A673 (cell line): Measurements from ENCODE around the gene EXOC6B. TPM values are rescaled to one million over a fixed set of nuclear protein-coding genes. Genes with fewer than 3 reads are reported as not detected.
A peak's percentile ranks its signal among the peaks of the same experiment; 100 is the strongest.

Experiments used
- BruUV-seq: library from RNA; stranded (reverse); fragments of 400-500 nt; replicated peaks from 2 replicates; lab custom pipeline; 2021; lab: Mats Ljungman, UMichigan
- CTCF ChIA-PET: fragments of 300-600 bp; sonication (Branson Sonifier 250); formaldehyde crosslinking; loops from one replicate; lab custom pipeline; 2022; ENCODE audit warnings: antibody characterized with exemption; lab: Charles Lee
- POLR2A ChIA-PET: fragments of 300-600 bp; sonication (Branson Sonifier 250); formaldehyde crosslinking; loops from one replicate; lab custom pipeline; 2022; ENCODE audit warnings: antibody characterized with exemption; ENCODE audit not compliant: low non-redundant PET; lab: Charles Lee
- DNase-seq: peaks from one replicate; pipeline ENCODE4 v3.0.0-alpha.2; 2015; ENCODE audit warnings: low spot score
- H3K27ac ChIP-seq: fragments of 200-600 bp; sonication (generic); 2 replicates; pipeline ENCODE4 v1.5.1; 2016; ENCODE audit warnings: mixed run types, low read depth, mild to moderate bottlenecking, mixed read lengths, antibody characterized with exemption, low read length; ENCODE audit not compliant: poor library complexity, severe bottlenecking
- H3K27me3 ChIP-seq: fragments of 200-600 bp; sonication (generic); replicated peaks from 2 replicates; pipeline ENCODE4 v1.6.1; 2017; ENCODE audit warnings: mixed run types, low read depth, mild to moderate bottlenecking, mixed read lengths, antibody characterized with exemption, low read length; ENCODE audit not compliant: insufficient read depth, poor library complexity
- H3K36me3 ChIP-seq: fragments of 200-600 bp; sonication (generic); 2 replicates; pipeline ENCODE4 v1.6.1; 2016; ENCODE audit warnings: mixed run types, mild to moderate bottlenecking, mixed read lengths, antibody characterized with exemption, low read length; ENCODE audit not compliant: insufficient read depth, poor library complexity, severe bottlenecking
- H3K4me1 ChIP-seq: fragments of 200-600 bp; sonication (generic); 2 replicates; pipeline ENCODE4 v1.6.1; 2017; ENCODE audit warnings: mixed run types, mild to moderate bottlenecking, mixed read lengths, antibody characterized with exemption, low read length; ENCODE audit not compliant: insufficient read depth, poor library complexity, severe bottlenecking
- H3K4me3 ChIP-seq: fragments of 200-600 bp; sonication (generic); 2 replicates; pipeline ENCODE4 v1.5.1; 2016; ENCODE audit warnings: low read depth, mixed run types, mild to moderate bottlenecking, mixed read lengths, low read length; ENCODE audit not compliant: poor library complexity, severe bottlenecking
- H3K9me3 ChIP-seq: fragments of 200-600 bp; sonication (generic); 2 replicates; pipeline ENCODE4 v1.6.1; 2016; ENCODE audit warnings: mixed run types, low read depth, mild to moderate bottlenecking, mixed read lengths, antibody characterized with exemption, low read length; ENCODE audit not compliant: poor library complexity, severe bottlenecking
- CTCF ChIP-seq: fragments of 300-800, 200-600 bp; sonication (generic); conservative IDR thresholded peaks from 2 replicates; pipeline ENCODE4 v1.5.1; 2017; ENCODE audit warnings: low read depth, mild to moderate bottlenecking, antibody characterized with exemption, low read length, moderate library complexity, mixed read lengths
- EZH2 ChIP-seq: fragments of 200-600 bp; sonication (generic); IDR thresholded peaks from 2 replicates; pipeline ENCODE4 v1.6.1; 2017; ENCODE audit warnings: borderline replicate concordance, low read depth, mild to moderate bottlenecking, mixed read lengths, antibody characterized with exemption, low read length; ENCODE audit not compliant: poor library complexity, severe bottlenecking
- intact Hi-C: fragments of 100-400 bp; cut with micrococcal nuclease; formaldehyde crosslinking; loops from one replicate; pipeline ENCODE4 v1.10.0; 2022; ENCODE audit not compliant: unreplicated experiment
- total RNA-seq: library from RNA; stranded (reverse); gene quantifications from 2 replicates; pipeline ENCODE4 v1.2.3, GENCODE V29; 2021

The EXOC6B gene
- total RNA-seq, 1 experiment from 2014 or later, result 138 TPM

GRCh38 chr2:72150861-72151356 is 674.9 kb downstream of the EXOC6B start:
- BruUV-seq, result no TSS peak
- Histone ChIP-seq H3K36me3 (no peaks in the 10 kb centered on the region), H3K9me3 (no peaks in the 10 kb centered on the region), H3K4me3 (no peak overlapping the region), H3K4me1 (peaks cover 17% of the 10 kb centered on the region), H3K27me3 (peaks cover 31% of the 10 kb centered on the region), H3K27ac (no peak overlapping the region)
- no peak for DNase-seq
- POLR2A ChIA-PET, result no interaction called here
- CTCF ChIA-PET, result interaction anchor here (0.6 to 1.5 kb wide), 8 partner anchors 11 to 605 kb away, joined by 3 to 23 read pairs (median 4); no protein-coding TSS in a partner anchor
- intact Hi-C loops, result loop anchor here (1.0 to 10.0 kb wide), 4 partner anchors 227 to 606 kb away; no protein-coding TSS in a partner anchor
- TF ChIP-seq CTCF, result no peak
- no peak for TF ChIP-seq EZH2

- peak; percentile 86 for DNase-seq
- peaks cover 23% of the 10 kb centered on the region for H3K4me1 ChIP-seq
- BruUV-seq, result no TSS peak
- no peak overlapping the region for H3K27ac ChIP-seq
- CTCF ChIA-PET, result interaction anchor here (0.6 to 1.5 kb wide), 10 partner anchors 11 to 1032 kb away, joined by 3 to 23 read pairs (median 3); no protein-coding TSS in a partner anchor
- POLR2A ChIA-PET, result no interaction called here
- H3K4me3 ChIP-seq, result peak overlapping the region; percentile 60
- H3K9me3 ChIP-seq, result no peaks in the 10 kb centered on the region
- TF ChIP-seq CTCF (peak; percentile 78), EZH2 (no peak)
- H3K27me3 ChIP-seq, result peaks cover 35% of the 10 kb centered on the region
- H3K36me3 ChIP-seq, result no peaks in the 10 kb centered on the region
- intact Hi-C loops, result loop anchor here (1.0 to 10.0 kb wide), 4 partner anchors 226 to 606 kb away; no protein-coding TSS in a partner anchor
These were observed 675.5 kb downstream of the EXOC6B start for GRCh38 chr2:72150157-72150860.

DNA sequence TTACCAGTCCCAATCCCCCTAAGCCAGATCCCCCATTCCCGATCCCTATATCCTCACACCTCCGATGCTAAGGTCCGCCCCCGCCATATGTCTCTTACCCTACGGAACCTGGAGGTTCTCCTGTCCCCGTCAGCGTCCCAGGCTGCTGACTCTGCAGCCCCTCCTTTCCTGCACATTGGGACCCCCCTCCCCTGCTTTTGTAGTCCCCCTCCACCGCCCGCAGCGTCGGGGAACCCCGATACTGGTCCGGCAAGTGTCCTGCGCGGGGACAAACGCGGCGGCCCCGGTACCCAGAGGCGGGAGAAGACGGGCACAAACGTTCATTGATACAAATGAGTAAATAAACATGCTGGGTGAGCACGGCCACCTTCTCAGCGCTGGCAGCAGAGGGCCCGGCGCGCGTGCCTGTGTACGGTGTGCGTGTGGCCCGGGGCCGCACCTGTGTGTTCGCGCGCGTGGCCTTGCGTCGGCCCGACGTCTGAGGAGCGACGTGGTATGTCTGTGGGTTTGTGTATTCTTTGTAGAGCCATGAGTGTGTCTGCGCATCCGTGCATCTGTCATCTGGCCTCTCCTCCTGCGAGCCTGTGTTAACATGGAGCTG is 676.2 kb downstream of the EXOC6B start:
- BruUV-seq, result no TSS peak
- H3K4me3 ChIP-seq, result peak overlapping the region; percentile 60
- DNase-seq, result peak; percentile 40
- no peaks in the 10 kb centered on the region for H3K9me3 ChIP-seq
- POLR2A ChIA-PET, result no interaction called here
- no peaks in the 10 kb centered on the region for H3K36me3 ChIP-seq
- H3K27me3 ChIP-seq, result peaks cover 39% of the 10 kb centered on the region
- peaks cover 29% of the 10 kb centered on the region for H3K4me1 ChIP-seq
- CTCF ChIA-PET, result interaction anchor here (0.6 to 2.3 kb wide), 10 partner anchors 12 to 1033 kb away, joined by 3 to 23 read pairs (median 3); no protein-coding TSS in a partner anchor
- H3K27ac ChIP-seq, result no peak overlapping the region
- intact Hi-C loops, result loop anchor here (1.0 to 10.0 kb wide), 7 partner anchors 225 to 605 kb away; no protein-coding TSS in a partner anchor
- TF ChIP-seq CTCF (no peak), EZH2 (no peak)
